ENCODE results near the gene PAN3. TPM values are rescaled to one million over a fixed set of nuclear protein-coding genes. Genes with fewer than 3 reads are reported as not detected.

Gene PAN3
- total and polyA plus RNA-seq, 2 experiments from 2014 or later, result 27.4 to 58.2 TPM

GRCh38 chr13:28140433-28141125 lies 2.2 kb downstream of the PAN3 start:
- H3K79me2 ChIP-seq (replicated peaks; ENCODE audit: insufficient read depth), result peaks cover 75% of the 10 kb centered on the region

More at GRCh38 chr13:28140433-28141125, 2.2 kb downstream of the PAN3 start:
- H3K27ac Mint-ChIP-seq, result peak overlapping the region; percentile 86
- H3K9me2 ChIP-seq (ENCODE audit: insufficient read depth), result no peaks in the 10 kb centered on the region
- peak overlapping the region; percentile 95 for H3K4me2 ChIP-seq
- H3K27me3 ChIP-seq (ENCODE audit: insufficient read depth), result no peaks in the 10 kb centered on the region
- H4K20me1 ChIP-seq (replicated peaks; ENCODE audit: insufficient read depth), result 0 out of 2 replicates have a peak, but pooled peaks cover 5% of the 10 kb centered on the region
- peak; percentile 52 for DNase-seq (ENCODE audit: low spot score)
- peaks cover 39% of the 10 kb centered on the region for H3K4me1 Mint-ChIP-seq
- TF ChIP-seq EZH2 (IDR thresholded peaks at IDR 0.05; ENCODE audit: low read depth, unreplicated experiment) (no peak), CTCF (conservative IDR thresholded peaks at IDR 0.05; ENCODE audit: low read depth in 2 of 2) (no peak), REST (IDR thresholded peaks at IDR 0.05; ENCODE audit: unreplicated experiment) (no peak), STAT1 (IDR thresholded peaks at IDR 0.05; ENCODE audit: unreplicated experiment) (no peak), POLR2AphosphoS5 (IDR thresholded peaks at IDR 0.05; ENCODE audit: low read depth) (no peak)
- TF ChIP-seq, protein P1, sequence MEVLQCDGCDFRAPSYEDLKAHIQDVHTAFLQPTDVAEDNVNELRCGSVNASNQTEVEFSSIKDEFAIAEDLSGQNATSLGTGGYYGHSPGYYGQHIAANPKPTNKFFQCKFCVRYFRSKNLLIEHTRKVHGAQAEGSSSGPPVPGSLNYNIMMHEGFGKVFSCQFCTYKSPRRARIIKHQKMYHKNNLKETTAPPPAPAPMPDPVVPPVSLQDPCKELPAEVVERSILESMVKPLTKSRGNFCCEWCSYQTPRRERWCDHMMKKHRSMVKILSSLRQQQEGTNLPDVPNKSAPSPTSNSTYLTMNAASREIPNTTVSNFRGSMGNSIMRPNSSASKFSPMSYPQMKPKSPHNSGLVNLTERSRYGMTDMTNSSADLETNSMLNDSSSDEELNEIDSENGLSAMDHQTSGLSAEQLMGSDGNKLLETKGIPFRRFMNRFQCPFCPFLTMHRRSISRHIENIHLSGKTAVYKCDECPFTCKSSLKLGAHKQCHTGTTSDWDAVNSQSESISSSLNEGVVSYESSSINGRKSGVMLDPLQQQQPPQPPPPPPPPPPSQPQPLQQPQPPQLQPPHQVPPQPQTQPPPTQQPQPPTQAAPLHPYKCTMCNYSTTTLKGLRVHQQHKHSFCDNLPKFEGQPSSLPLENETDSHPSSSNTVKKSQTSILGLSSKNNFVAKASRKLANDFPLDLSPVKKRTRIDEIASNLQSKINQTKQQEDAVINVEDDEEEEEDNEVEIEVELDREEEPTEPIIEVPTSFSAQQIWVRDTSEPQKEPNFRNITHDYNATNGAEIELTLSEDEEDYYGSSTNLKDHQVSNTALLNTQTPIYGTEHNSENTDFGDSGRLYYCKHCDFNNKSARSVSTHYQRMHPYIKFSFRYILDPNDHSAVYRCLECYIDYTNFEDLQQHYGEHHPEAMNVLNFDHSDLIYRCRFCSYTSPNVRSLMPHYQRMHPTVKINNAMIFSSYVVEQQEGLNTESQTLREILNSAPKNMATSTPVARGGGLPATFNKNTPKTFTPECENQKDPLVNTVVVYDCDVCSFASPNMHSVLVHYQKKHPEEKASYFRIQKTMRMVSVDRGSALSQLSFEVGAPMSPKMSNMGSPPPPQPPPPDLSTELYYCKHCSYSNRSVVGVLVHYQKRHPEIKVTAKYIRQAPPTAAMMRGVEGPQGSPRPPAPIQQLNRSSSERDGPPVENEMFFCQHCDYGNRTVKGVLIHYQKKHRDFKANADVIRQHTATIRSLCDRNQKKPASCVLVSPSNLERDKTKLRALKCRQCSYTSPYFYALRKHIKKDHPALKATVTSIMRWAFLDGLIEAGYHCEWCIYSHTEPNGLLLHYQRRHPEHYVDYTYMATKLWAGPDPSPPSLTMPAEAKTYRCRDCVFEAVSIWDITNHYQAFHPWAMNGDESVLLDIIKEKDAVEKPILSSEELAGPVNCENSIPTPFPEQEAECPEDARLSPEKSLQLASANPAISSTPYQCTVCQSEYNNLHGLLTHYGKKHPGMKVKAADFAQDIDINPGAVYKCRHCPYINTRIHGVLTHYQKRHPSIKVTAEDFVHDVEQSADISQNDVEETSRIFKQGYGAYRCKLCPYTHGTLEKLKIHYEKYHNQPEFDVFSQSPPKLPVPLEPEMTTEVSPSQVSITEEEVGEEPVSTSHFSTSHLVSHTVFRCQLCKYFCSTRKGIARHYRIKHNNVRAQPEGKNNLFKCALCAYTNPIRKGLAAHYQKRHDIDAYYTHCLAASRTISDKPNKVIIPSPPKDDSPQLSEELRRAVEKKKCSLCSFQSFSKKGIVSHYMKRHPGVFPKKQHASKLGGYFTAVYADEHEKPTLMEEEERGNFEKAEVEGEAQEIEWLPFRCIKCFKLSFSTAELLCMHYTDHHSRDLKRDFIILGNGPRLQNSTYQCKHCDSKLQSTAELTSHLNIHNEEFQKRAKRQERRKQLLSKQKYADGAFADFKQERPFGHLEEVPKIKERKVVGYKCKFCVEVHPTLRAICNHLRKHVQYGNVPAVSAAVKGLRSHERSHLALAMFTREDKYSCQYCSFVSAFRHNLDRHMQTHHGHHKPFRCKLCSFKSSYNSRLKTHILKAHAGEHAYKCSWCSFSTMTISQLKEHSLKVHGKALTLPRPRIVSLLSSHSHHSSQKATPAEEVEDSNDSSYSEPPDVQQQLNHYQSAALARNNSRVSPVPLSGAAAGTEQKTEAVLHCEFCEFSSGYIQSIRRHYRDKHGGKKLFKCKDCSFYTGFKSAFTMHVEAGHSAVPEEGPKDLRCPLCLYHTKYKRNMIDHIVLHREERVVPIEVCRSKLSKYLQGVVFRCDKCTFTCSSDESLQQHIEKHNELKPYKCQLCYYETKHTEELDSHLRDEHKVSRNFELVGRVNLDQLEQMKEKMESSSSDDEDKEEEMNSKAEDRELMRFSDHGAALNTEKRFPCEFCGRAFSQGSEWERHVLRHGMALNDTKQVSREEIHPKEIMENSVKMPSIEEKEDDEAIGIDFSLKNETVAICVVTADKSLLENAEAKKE (CRISPR knock-in tag; IDR thresholded peaks at IDR 0.05), result no peak
- TF ChIP-seq, protein P2, sequence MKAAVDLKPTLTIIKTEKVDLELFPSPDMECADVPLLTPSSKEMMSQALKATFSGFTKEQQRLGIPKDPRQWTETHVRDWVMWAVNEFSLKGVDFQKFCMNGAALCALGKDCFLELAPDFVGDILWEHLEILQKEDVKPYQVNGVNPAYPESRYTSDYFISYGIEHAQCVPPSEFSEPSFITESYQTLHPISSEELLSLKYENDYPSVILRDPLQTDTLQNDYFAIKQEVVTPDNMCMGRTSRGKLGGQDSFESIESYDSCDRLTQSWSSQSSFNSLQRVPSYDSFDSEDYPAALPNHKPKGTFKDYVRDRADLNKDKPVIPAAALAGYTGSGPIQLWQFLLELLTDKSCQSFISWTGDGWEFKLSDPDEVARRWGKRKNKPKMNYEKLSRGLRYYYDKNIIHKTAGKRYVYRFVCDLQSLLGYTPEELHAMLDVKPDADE (IDR thresholded peaks at IDR 0.05), result no peak
- ATAC-seq, result peak; percentile 11; the same call in 2 of the 3 replicates
- peak overlapping the region; percentile 90 for H3K4me3 ChIP-seq
- peak overlapping the region; percentile 87 for H3K4me3 Mint-ChIP-seq
- H3K4me1 ChIP-seq (ENCODE audit: insufficient read depth), result peaks cover 24% of the 10 kb centered on the region
- H3F3A ChIP-seq (replicated peaks; ENCODE audit: low read depth), result peaks cover 13% of the 10 kb centered on the region; the same call in 1 of the 2 replicates
- peak overlapping the region; percentile 81 for H3K27ac ChIP-seq (ENCODE audit: low read depth)
- no peaks in the 10 kb centered on the region for H3K36me3 ChIP-seq (ENCODE audit: insufficient read depth)
- H3K36me3 Mint-ChIP-seq (ENCODE audit: low read depth), result peaks cover 11% of the 10 kb centered on the region
- no peak overlapping the region for H2AFZ ChIP-seq
- H3K9me3 Mint-ChIP-seq, result no peaks in the 10 kb centered on the region
- peaks cover 10% of the 10 kb centered on the region for H3K27me3 Mint-ChIP-seq (ENCODE audit: insufficient read depth, low read depth, poor library complexity)

Measured in GM23338 (cell line).